GM19455 (cell line): ENCODE results near the gene ECE1.

Source experiments
- ATAC-seq: cut with Tn5 transposase; IDR thresholded peaks from one replicate; pipeline ENCODE4 v1.9.1; 2021; ENCODE audit not compliant: unreplicated experiment

The ECE1 gene

GRCh38 chr1:21255284-21255942 lies 34.9 kb downstream of the ECE1 start:
- no peak for ATAC-seq

- ATAC-seq = no peak
Measured at GRCh38 chr1:21254335-21254951, 35.8 kb downstream of the ECE1 start.

GRCh38 chr1:21251773-21252471 lies 38.3 kb downstream of the ECE1 start:
- ATAC-seq = no peak

GRCh38 chr1:21249940-21250493 lies 40.2 kb downstream of the ECE1 start:
- no peak for ATAC-seq

GRCh38 chr1:21247892-21248715 lies 42.2 kb downstream of the ECE1 start:
- no peak for ATAC-seq

GRCh38 chr1:21246905-21247642 lies 43.2 kb downstream of the ECE1 start:
- no peak for ATAC-seq

GRCh38 chr1:21245688-21246229 lies 44.5 kb downstream of the ECE1 start:
- ATAC-seq = no peak

- ATAC-seq = no peak
Measured at GRCh38 chr1:21244986-21245687, 45.1 kb downstream of the ECE1 start.

- ATAC-seq = no peak
Measured at GRCh38 chr1:21244154-21244553, 46.1 kb downstream of the ECE1 start.

GRCh38 chr1:21242846-21243245 lies 47.4 kb downstream of the ECE1 start:
- no peak for ATAC-seq

- no peak for ATAC-seq
Measured at GRCh38 chr1:21241771-21242581, 48.3 kb downstream of the ECE1 start.

GRCh38 chr1:21240706-21241105 lies 49.6 kb downstream of the ECE1 start:
- ATAC-seq = no peak

- ATAC-seq = no peak
Measured at GRCh38 chr1:21239221-21239620, 51.0 kb downstream of the ECE1 start.

GRCh38 chr1:21238141-21238800 lies 52.0 kb downstream of the ECE1 start:
- ATAC-seq = no peak

GRCh38 chr1:21237446-21238088 lies 52.7 kb downstream of the ECE1 start:
- ATAC-seq = no peak

- no peak for ATAC-seq
Measured at GRCh38 chr1:21236178-21236577, 54.1 kb downstream of the ECE1 start.

- ATAC-seq = no peak
Measured at GRCh38 chr1:21234779-21235178, 55.5 kb downstream of the ECE1 start.

GRCh38 chr1:21233490-21233889 lies 56.8 kb downstream of the ECE1 start:
- ATAC-seq = no peak
